GM19463 (cell line): Measurements from ENCODE around the gene TLL2.

Experiments
- ATAC-seq: cut with Tn5 transposase; IDR thresholded peaks from one replicate; pipeline ENCODE4 v1.9.1; 2021; ENCODE audit warnings: mild to moderate bottlenecking, moderate library complexity; ENCODE audit not compliant: unreplicated experiment

The TLL2 gene

GRCh38 chr10:96401036-96401435 lies 112.7 kb downstream of the TLL2 start:
- no peak for ATAC-seq

GRCh38 chr10:96400465-96400864 lies 113.3 kb downstream of the TLL2 start:
- no peak for ATAC-seq

- no peak for ATAC-seq
Measured at GRCh38 chr10:96397902-96398301, 115.8 kb downstream of the TLL2 start.

GRCh38 chr10:96395931-96396877 lies 117.5 kb downstream of the TLL2 start:
- ATAC-seq, result no peak

GRCh38 chr10:96390460-96390864 lies 123.3 kb downstream of the TLL2 start:
- ATAC-seq, result no peak

- ATAC-seq, result no peak
Measured at GRCh38 chr10:96389785-96390184, 123.9 kb downstream of the TLL2 start.

- no peak for ATAC-seq
Measured at GRCh38 chr10:96387601-96388000, 126.1 kb downstream of the TLL2 start.

GRCh38 chr10:96387161-96387560 lies 126.6 kb downstream of the TLL2 start:
- ATAC-seq, result no peak

GRCh38 chr10:96384506-96384905 lies 129.2 kb downstream of the TLL2 start:
- no peak for ATAC-seq

- ATAC-seq, result no peak
Measured at GRCh38 chr10:96380821-96381220, 132.9 kb downstream of the TLL2 start.

- ATAC-seq, result no peak
Measured at GRCh38 chr10:96379758-96380157, 134.0 kb downstream of the TLL2 start.

- ATAC-seq, result no peak
Measured at GRCh38 chr10:96378741-96379140, 135.0 kb downstream of the TLL2 start.

- ATAC-seq, result no peak
Measured at GRCh38 chr10:96377816-96378294, 135.9 kb downstream of the TLL2 start.

GRCh38 chr10:96376483-96376882 lies 137.2 kb downstream of the TLL2 start:
- peak; percentile 58 for ATAC-seq

GRCh38 chr10:96374985-96375830 lies 138.5 kb downstream of the TLL2 start:
- peak; percentile 80 for ATAC-seq

- ATAC-seq, result no peak
Measured at GRCh38 chr10:96374639-96374984, 139.1 kb downstream of the TLL2 start.

- no peak for ATAC-seq
Measured at GRCh38 chr10:96374004-96374403, 139.7 kb downstream of the TLL2 start.

GRCh38 chr10:96371356-96371755 lies 142.4 kb downstream of the TLL2 start:
- ATAC-seq, result no peak

GRCh38 chr10:96370584-96371157 lies 143.1 kb downstream of the TLL2 start:
- no peak for ATAC-seq

- ATAC-seq, result no peak
Measured at GRCh38 chr10:96369890-96370583, 143.7 kb downstream of the TLL2 start.

GRCh38 chr10:96368971-96369370 lies 144.8 kb downstream of the TLL2 start:
- no peak for ATAC-seq
